SK-N-SH (cell line): ENCODE results near the gene BEX5. TPM values are rescaled to one million over a fixed set of nuclear protein-coding genes. Genes with fewer than 3 reads are reported as not detected.
A peak's percentile ranks its signal among the peaks of the same experiment; 100 is the strongest.

ENCODE experiments used
- CTCF ChIA-PET: fragments of 300-600, 350-600 bp; formaldehyde crosslinking; extraction: SDS; loops from one replicate; lab custom pipeline; 2021; lab: Yijun Ruan, JAX
- POLR2A ChIA-PET: fragments of 350-600 bp; sonication (Branson Sonifier 250); formaldehyde crosslinking; extraction: SDS; loops from one replicate; lab custom pipeline; 2020; ENCODE audit warnings: antibody characterized with exemption, inconsistent platforms; lab: Yijun Ruan, JAX
- DNase-seq: peaks from one replicate; pipeline ENCODE4 v3.0.0; 2012
- H2AFZ ChIP-seq: fragments of 200-600 bp; sonication (generic); 2 replicates; pipeline ENCODE4 v1.8.1; 2016; ENCODE audit warnings: antibody characterized with exemption, mild to moderate bottlenecking, low read depth
- H3F3A ChIP-seq: fragments of 200-600 bp; sonication (generic); replicated peaks from 2 replicates; pipeline ENCODE3; 2016; ENCODE audit warnings: antibody characterized with exemption, mild to moderate bottlenecking; ENCODE audit not compliant: insufficient read depth
- H3K27ac ChIP-seq, 2 experiments: fragments of 200-500 bp in 1 of 2; fragments of 200-600 bp in 1 of 2; sonication (Bioruptor generic) in 1 of 2; sonication (generic), shearing (Covaris generic) in 1 of 2; 2 replicates each; pipeline versions ENCODE4 v1.5.1 to v1.6.1; 2014 to 2016; ENCODE audit warnings: low read depth in 2 of 2, inconsistent platforms in 1 of 2, low read length in 1 of 2, mild to moderate bottlenecking in 1 of 2, mixed read lengths in 1 of 2
- H3K27me3 ChIP-seq: fragments of 200-600 bp; sonication (generic), shearing (Covaris generic); 2 replicates; pipeline ENCODE4 v1.6.1; 2016; ENCODE audit warnings: mixed run types; ENCODE audit not compliant: insufficient read depth
- H3K36me3 ChIP-seq, 2 experiments: fragments of 200-500 bp in 1 of 2; fragments of 200-600 bp in 1 of 2; sonication (Bioruptor generic) in 1 of 2; sonication (generic) in 1 of 2; replicated peaks in 1 of 2; 2 replicates each; pipeline versions ENCODE3 to v1.5.1; 2014 to 2016; ENCODE audit warnings: low read length in 1 of 2, mild to moderate bottlenecking in 1 of 2; ENCODE audit not compliant: insufficient read depth in 2 of 2, control insufficient read depth in 1 of 2
- H3K4me1 ChIP-seq, 2 experiments: fragments of 200-500 bp in 1 of 2; fragments of 200-600 bp in 1 of 2; sonication (Bioruptor generic) in 1 of 2; sonication (generic), shearing (Covaris generic) in 1 of 2; 2 replicates each; pipeline versions ENCODE4 v1.5.1 to v1.6.1; 2014 to 2016; ENCODE audit warnings: low read depth in 1 of 2, low read length in 1 of 2, mixed run types in 1 of 2; ENCODE audit not compliant: insufficient read depth in 2 of 2, control insufficient read depth in 1 of 2
- H3K4me2 ChIP-seq: fragments of 200-600 bp; sonication (generic), shearing (Covaris generic); 2 replicates; pipeline ENCODE4 v1.6.1; 2017; ENCODE audit warnings: mixed run types
- H3K4me3 ChIP-seq, 2 experiments: fragments of 200-500 bp in 1 of 2; fragments of 200-600 bp in 1 of 2; sonication (Bioruptor generic) in 1 of 2; sonication (generic), shearing (Covaris generic) in 1 of 2; 2 replicates each; pipeline versions ENCODE4 v1.5.1 to v1.8.1; 2014 to 2016; ENCODE audit warnings: low read depth in 2 of 2, inconsistent platforms in 1 of 2, low read length in 1 of 2, mild to moderate bottlenecking in 1 of 2, mixed read lengths in 1 of 2, moderate library complexity in 1 of 2
- H3K79me2 ChIP-seq: fragments of 200-600 bp; sonication (generic); 2 replicates; pipeline ENCODE4 v1.8.1; 2017; ENCODE audit warnings: mild to moderate bottlenecking; ENCODE audit not compliant: insufficient read depth
- H3K9ac ChIP-seq: fragments of 200-600 bp; sonication (generic); 2 replicates; pipeline ENCODE4 v1.6.1; 2017; ENCODE audit warnings: mixed run types
- H3K9me2 ChIP-seq: fragments of 200-600 bp; sonication (generic); 2 replicates; pipeline ENCODE4 v1.6.1; 2017; ENCODE audit warnings: mixed run types
- H3K9me3 ChIP-seq: fragments of 200-600 bp; sonication (generic); 2 replicates; pipeline ENCODE4 v1.6.1; 2017; ENCODE audit warnings: mixed run types, mild to moderate bottlenecking, moderate library complexity
- H4K20me1 ChIP-seq: fragments of 200-600 bp; sonication (generic); 2 replicates; pipeline ENCODE4 v1.6.1; 2017; ENCODE audit warnings: mild to moderate bottlenecking, mixed run types; ENCODE audit not compliant: insufficient read depth
- CHD2 ChIP-seq: fragments of 150-350 bp; IDR thresholded peaks from 2 replicates; pipeline ENCODE4 v1.6.1; 2018; ENCODE audit warnings: low read length; ENCODE audit not compliant: partially characterized antibody
- ELF1 ChIP-seq: IDR thresholded peaks from 2 replicates; pipeline ENCODE4 v1.4.0; 2012
- EZH2phosphoT487 ChIP-seq: fragments of 200-600 bp; sonication (generic); IDR thresholded peaks from 2 replicates; pipeline ENCODE4 v1.6.1; 2017; ENCODE audit warnings: low read depth, mixed run types, mild to moderate bottlenecking, antibody characterized with exemption, moderate library complexity, borderline replicate concordance
- FOSL2 ChIP-seq: IDR thresholded peaks from 2 replicates; pipeline ENCODE4 v1.4.0; 2012; ENCODE audit warnings: low read depth, mild to moderate bottlenecking, moderate library complexity, borderline replicate concordance
- GABPA ChIP-seq: IDR thresholded peaks from 2 replicates; pipeline ENCODE4 v1.4.0; 2012; ENCODE audit warnings: low read depth, mild to moderate bottlenecking
- GATA2 ChIP-seq: sonication (generic); formaldehyde crosslinking; IDR thresholded peaks from 2 replicates; pipeline ENCODE4 v1.5.0; 2020; ENCODE audit warnings: mild to moderate bottlenecking, missing genetic modification reagents
- MXI1 ChIP-seq: IDR thresholded peaks from 2 replicates; pipeline ENCODE4 v1.6.1; 2012; ENCODE audit warnings: mild to moderate bottlenecking, low read depth, low read length, improper control_type of control experiment
- RFX5 ChIP-seq: IDR thresholded peaks from 2 replicates; pipeline ENCODE4 v1.6.1; 2012; ENCODE audit warnings: mild to moderate bottlenecking, improper control_type of control experiment, low read length
- TAF1 ChIP-seq: IDR thresholded peaks from 2 replicates; pipeline ENCODE4 v1.6.1; 2012; ENCODE audit warnings: low read depth, mild to moderate bottlenecking, low read length, moderate library complexity, borderline replicate concordance
- TCF12 ChIP-seq: IDR thresholded peaks from 2 replicates; pipeline ENCODE4 v1.4.0; 2012
- TEAD4 ChIP-seq: IDR thresholded peaks from 2 replicates; pipeline ENCODE4 v1.4.0; 2012; ENCODE audit warnings: mild to moderate bottlenecking, borderline replicate concordance; ENCODE audit not compliant: insufficient read depth
- YY1 ChIP-seq: IDR thresholded peaks from 2 replicates; pipeline ENCODE4 v1.4.0; 2012; ENCODE audit warnings: low read depth, mild to moderate bottlenecking
- WGBS: methylation state at CpG from one replicate; pipeline ENCODE4 v1.1.6; 2017; ENCODE audit warnings: low lambda C conversion rate; 5-methylcytosine and 5-hydroxymethylcytosine counted together
- polyA plus RNA-seq, 3 experiments: library from polyadenylated mRNA; depleted of rRNA; stranded (reverse); fragments of >200 nt; gene quantifications; 2 replicates each; pipeline ENCODE4 v1.2.3, GENCODE V29; 2012
- TF ChIP-seq, protein P1 (sequence below): fragments of 150-350 bp; IDR thresholded peaks from 2 replicates; pipeline ENCODE4 v1.6.1; 2017; ENCODE audit warnings: antibody characterized with exemption, low read length, low read depth, borderline replicate concordance
- TF ChIP-seq, protein P2 (sequence below): fragments of 150-350 bp; IDR thresholded peaks from 2 replicates; pipeline ENCODE4 v1.6.1; 2016; ENCODE audit warnings: mild to moderate bottlenecking, low read depth, low read length
- TF ChIP-seq, protein P3 (sequence below): fragments of 200-600 bp; sonication (generic); IDR thresholded peaks from 2 replicates; pipeline ENCODE4 v1.6.1; 2017; ENCODE audit warnings: antibody characterized with exemption, mild to moderate bottlenecking, moderate library complexity

Gene BEX5
- polyA plus RNA-seq, 1 of the 3 experiments (the other 2 are of a cell fraction) = 0.12 TPM

DNA sequence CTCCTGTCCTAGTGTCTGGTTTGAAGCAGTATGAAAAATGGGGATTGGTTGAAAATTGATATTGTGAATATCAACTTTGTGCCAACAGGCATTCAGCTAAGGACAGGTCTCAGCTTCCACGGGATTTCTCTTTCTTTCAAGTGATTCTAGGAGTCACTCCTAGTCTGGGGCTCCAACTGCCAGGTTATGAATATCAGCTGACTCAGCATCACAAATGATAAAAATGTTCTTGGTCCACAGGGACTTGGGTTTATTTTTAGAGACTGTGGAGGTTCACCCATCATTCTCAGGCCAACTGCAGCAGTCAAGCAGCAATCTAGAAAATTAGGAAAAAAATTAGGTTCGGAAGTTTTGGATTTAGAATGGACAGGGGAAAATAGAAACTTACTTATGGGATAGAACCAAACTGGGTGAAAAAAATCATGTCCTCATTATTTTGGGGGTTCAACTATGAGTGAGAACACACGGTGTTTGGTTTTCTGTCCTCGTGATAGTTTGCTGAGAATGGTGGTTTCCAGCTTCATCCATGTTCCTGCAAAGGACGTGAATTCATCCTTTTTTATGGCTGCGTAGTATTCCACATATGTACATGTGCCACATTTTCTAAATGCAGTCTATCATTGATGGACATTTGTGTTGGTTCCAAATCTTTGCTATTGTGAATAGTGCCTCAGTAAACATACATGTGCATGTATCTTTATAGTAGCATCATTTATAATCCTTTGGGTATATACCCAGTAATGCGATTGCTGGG lies 30.4 kb upstream of the BEX5 start (continued):
- TF ChIP-seq TCF12 (no peak), ELF1 (no peak)

DNA sequence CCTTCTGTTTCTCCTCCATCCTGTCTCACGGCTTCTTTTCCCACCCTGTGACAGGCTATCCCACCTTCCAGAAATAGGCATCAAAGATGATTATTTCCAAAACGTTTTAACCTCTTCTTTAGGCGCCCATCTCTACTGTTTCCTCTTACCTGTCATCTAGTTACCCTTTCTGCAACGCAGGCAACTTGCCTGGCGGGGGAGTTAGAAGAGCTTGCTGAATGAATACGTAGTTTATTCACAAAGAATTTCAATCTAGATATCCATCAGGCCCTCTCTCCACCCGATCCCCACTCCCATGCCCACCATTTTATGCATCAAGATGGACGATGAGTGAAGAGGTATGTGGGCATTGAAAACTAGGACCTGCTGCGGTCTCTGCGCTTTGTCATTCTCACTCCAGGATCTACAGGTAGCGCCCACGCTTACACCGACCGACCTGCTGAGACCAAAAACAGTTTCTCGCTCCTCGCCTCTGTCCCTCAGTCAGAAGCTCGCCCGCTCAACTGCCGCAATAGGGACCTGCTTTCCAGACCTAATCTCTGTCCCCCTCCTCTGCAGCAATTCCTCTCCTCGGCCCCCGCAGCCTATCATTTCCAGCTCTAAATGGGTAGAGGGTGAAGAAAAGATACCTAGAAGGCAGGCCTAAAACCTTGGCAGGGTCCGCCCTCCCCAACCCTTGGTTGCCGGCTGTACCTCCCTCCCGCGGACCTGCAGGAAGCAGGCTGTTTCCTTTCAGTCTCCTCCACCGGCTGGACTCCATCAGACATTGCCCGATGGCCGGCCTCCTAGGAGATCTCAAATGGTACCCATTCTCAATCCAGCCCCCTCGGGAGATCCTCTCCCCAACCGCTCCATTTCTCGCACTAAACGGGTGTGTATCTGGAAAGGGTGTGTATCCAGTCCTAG lies 624 bp downstream of the BEX5 start:
- Histone ChIP-seq H3K9me2 (no peaks in the 10 kb centered on the region), H4K20me1 (no peaks in the 10 kb centered on the region), H3K79me2 (no peaks in the 10 kb centered on the region), H3K4me2 (no peak overlapping the region), H3K4me3 (peak overlapping the region; percentile 32 to 39; a peak in 3 of 4 replicates), H3K27ac (no peak overlapping the region), H3K36me3 (no peaks in the 10 kb centered on the region), H2AFZ (no peak overlapping the region), H3K9ac (no peak overlapping the region), H3K27me3 (peaks cover 13% of the 10 kb centered on the region; the same call in 1 of the 2 replicates), H3K9me3 (no peaks in the 10 kb centered on the region), H3F3A (no peaks in the 10 kb centered on the region), H3K4me1 (no peaks in the 10 kb centered on the region)
- ChIA-PET POLR2A (no interaction called here), CTCF (interaction anchor here (2.0 kb wide), 1 partner anchor 10 kb away, joined by 7 read pairs; no protein-coding TSS in a partner anchor)
- WGBS = 29% methylated on average over 32 of the region's 32 CpGs
- peak; percentile 9 for DNase-seq
- TF ChIP-seq GABPA = no peak
- no peak for TF ChIP-seq TAF1
- TF ChIP-seq YY1 = no peak
- TF ChIP-seq, protein P1, sequence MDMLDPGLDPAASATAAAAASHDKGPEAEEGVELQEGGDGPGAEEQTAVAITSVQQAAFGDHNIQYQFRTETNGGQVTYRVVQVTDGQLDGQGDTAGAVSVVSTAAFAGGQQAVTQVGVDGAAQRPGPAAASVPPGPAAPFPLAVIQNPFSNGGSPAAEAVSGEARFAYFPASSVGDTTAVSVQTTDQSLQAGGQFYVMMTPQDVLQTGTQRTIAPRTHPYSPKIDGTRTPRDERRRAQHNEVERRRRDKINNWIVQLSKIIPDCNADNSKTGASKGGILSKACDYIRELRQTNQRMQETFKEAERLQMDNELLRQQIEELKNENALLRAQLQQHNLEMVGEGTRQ = no peak
- TF ChIP-seq FOSL2 = no peak
- TF ChIP-seq RFX5 = no peak
- TF ChIP-seq EZH2phosphoT487 = no peak
- TF ChIP-seq, protein P2, sequence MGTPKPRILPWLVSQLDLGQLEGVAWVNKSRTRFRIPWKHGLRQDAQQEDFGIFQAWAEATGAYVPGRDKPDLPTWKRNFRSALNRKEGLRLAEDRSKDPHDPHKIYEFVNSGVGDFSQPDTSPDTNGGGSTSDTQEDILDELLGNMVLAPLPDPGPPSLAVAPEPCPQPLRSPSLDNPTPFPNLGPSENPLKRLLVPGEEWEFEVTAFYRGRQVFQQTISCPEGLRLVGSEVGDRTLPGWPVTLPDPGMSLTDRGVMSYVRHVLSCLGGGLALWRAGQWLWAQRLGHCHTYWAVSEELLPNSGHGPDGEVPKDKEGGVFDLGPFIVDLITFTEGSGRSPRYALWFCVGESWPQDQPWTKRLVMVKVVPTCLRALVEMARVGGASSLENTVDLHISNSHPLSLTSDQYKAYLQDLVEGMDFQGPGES = no peak
- no peak for TF ChIP-seq MXI1
- TF ChIP-seq, protein P3, sequence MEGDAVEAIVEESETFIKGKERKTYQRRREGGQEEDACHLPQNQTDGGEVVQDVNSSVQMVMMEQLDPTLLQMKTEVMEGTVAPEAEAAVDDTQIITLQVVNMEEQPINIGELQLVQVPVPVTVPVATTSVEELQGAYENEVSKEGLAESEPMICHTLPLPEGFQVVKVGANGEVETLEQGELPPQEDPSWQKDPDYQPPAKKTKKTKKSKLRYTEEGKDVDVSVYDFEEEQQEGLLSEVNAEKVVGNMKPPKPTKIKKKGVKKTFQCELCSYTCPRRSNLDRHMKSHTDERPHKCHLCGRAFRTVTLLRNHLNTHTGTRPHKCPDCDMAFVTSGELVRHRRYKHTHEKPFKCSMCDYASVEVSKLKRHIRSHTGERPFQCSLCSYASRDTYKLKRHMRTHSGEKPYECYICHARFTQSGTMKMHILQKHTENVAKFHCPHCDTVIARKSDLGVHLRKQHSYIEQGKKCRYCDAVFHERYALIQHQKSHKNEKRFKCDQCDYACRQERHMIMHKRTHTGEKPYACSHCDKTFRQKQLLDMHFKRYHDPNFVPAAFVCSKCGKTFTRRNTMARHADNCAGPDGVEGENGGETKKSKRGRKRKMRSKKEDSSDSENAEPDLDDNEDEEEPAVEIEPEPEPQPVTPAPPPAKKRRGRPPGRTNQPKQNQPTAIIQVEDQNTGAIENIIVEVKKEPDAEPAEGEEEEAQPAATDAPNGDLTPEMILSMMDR = no peak
- no peak for TF ChIP-seq TCF12
- TF ChIP-seq ELF1 = no peak
- TF ChIP-seq GATA2 (CRISPR knock-in tag) = no peak
- no peak for TF ChIP-seq TEAD4
- TF ChIP-seq CHD2 = no peak
